Measurements from ENCODE around the gene RPS6KL1. TPM values are rescaled to one million over a fixed set of nuclear protein-coding genes. Genes with fewer than 3 reads are reported as not detected.

The RPS6KL1 gene
- total RNA-seq, 1 donor from 2014 or later, result 2.0 TPM

DNA sequence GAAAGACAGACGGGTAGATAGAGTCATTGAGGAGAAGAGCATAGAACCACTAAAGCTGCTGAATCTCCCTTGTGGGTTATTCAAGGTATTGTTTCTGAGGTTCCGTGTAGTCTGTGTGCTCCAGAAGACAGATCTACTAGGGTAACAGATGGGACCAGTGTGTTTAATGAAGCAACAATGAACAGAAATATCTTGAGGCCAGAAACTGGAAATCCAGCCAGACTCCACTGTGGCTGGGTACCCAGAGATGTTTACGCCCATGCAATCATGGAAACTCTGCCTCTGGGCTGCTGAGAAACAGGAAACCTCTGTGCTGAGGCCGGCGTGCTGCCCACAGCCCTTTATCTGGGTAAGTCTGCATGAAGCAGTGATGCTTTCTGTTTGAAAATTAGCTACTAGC lies 55.4 kb downstream of the RPS6KL1 start:
- no peaks in the 10 kb centered on the region for H3K9me3 ChIP-seq
- no peak for TF ChIP-seq CTCF (IDR thresholded peaks at IDR 0.05)
- DNase-seq, result no peak
- no peak overlapping the region for H3K27ac ChIP-seq
- no peaks in the 10 kb centered on the region for H3K27me3 ChIP-seq (ENCODE audit: low read depth)
- H3K36me3 ChIP-seq, result no peaks in the 10 kb centered on the region
- no peak for ATAC-seq
- intact Hi-C loops (cut with DNase I), result no loop called here
- H3K4me1 ChIP-seq, result peaks cover 12% of the 10 kb centered on the region
- H3K4me3 ChIP-seq, result no peak overlapping the region

GRCh38 chr14:74866708-74867389 lies 56.2 kb downstream of the RPS6KL1 start:
- H3K27ac ChIP-seq, result no peak overlapping the region
- peaks cover 12% of the 10 kb centered on the region for H3K4me1 ChIP-seq
- no peak for TF ChIP-seq CTCF (IDR thresholded peaks at IDR 0.05)
- no peak for DNase-seq
- no peak overlapping the region for H3K4me3 ChIP-seq
- no peaks in the 10 kb centered on the region for H3K9me3 ChIP-seq
- ATAC-seq, result no peak
- intact Hi-C loops (cut with DNase I), result no loop called here
- no peaks in the 10 kb centered on the region for H3K36me3 ChIP-seq
- no peaks in the 10 kb centered on the region for H3K27me3 ChIP-seq (ENCODE audit: low read depth)

- H3K27me3 ChIP-seq (ENCODE audit: low read depth), result no peaks in the 10 kb centered on the region
- peaks cover 12% of the 10 kb centered on the region for H3K4me1 ChIP-seq
- no peaks in the 10 kb centered on the region for H3K36me3 ChIP-seq
- no peak overlapping the region for H3K27ac ChIP-seq
- no peak for TF ChIP-seq CTCF (IDR thresholded peaks at IDR 0.05)
- intact Hi-C loops (cut with DNase I), result no loop called here
- no peaks in the 10 kb centered on the region for H3K9me3 ChIP-seq
- no peak overlapping the region for H3K4me3 ChIP-seq
- no peak for ATAC-seq
- DNase-seq, result no peak
Observed at GRCh38 chr14:74865156-74865555, 57.9 kb downstream of the RPS6KL1 start.

DNA sequence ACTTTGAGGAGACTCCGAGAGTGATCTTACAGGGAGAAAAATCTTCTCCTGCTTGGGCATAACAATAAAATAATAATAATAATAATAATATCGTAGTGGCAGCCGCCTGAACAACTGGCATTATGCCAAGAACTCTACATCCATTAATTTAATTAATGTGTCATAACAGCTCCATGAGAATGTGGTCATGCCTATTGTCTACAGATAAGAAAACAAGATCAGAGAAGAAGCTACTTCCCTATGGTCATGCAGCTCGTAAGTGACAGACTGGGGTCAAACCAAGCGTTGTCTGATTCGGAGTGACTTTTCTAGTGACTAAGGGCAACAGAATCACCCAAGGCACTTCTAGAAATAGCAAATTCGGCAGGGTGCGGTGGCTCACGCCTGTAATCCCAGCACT lies 58.9 kb downstream of the RPS6KL1 start:
- Histone ChIP-seq H3K4me3 (no peak overlapping the region), H3K9me3 (no peaks in the 10 kb centered on the region), H3K36me3 (no peaks in the 10 kb centered on the region), H3K27ac (no peak overlapping the region), H3K27me3 (ENCODE audit: low read depth) (no peaks in the 10 kb centered on the region), H3K4me1 (peaks cover 12% of the 10 kb centered on the region)
- TF ChIP-seq CTCF (IDR thresholded peaks at IDR 0.05), result no peak
- intact Hi-C loops (cut with DNase I), result no loop called here
- peak in 1 of 2 donors; percentile 21 for ATAC-seq
- DNase-seq, result no peak

GRCh38 chr14:74863274-74863673 lies 59.8 kb downstream of the RPS6KL1 start:
- ATAC-seq, result peak; percentile 74 to 80
- H3K27ac ChIP-seq, result no peak overlapping the region
- no peak for TF ChIP-seq CTCF (IDR thresholded peaks at IDR 0.05)

More at GRCh38 chr14:74863274-74863673, 59.8 kb downstream of the RPS6KL1 start:
- DNase-seq, result peak; percentile 81
- intact Hi-C loops (cut with DNase I), result no loop called here
- no peak overlapping the region for H3K4me3 ChIP-seq
- H3K27me3 ChIP-seq (ENCODE audit: low read depth), result no peaks in the 10 kb centered on the region
- peaks cover 12% of the 10 kb centered on the region for H3K4me1 ChIP-seq
- H3K36me3 ChIP-seq, result no peaks in the 10 kb centered on the region
- H3K9me3 ChIP-seq, result no peaks in the 10 kb centered on the region
